Measurements from ENCODE around the gene PLB1. TPM values are rescaled to one million over a fixed set of nuclear protein-coding genes. Genes with fewer than 3 reads are reported as not detected.

The PLB1 gene
- total RNA-seq, 2 donors from 2014 or later, result 1.0 to 12.9 TPM

- DNase-seq (no peak), ATAC-seq (no peak)
- Histone ChIP-seq H3K27ac (no peak overlapping the region), H3K27me3 (no peaks in the 10 kb centered on the region), H3K36me3 (replicated peaks in 1 of 2; ENCODE audit: insufficient read depth in 1 of 2, low read depth in 2 of 2) (no peaks in the 10 kb centered on the region), H3K4me1 (no peaks in the 10 kb centered on the region), H3K9me3 (no peaks in the 10 kb centered on the region), H3K4me3 (no peak overlapping the region)
- no peak for TF ChIP-seq POLR2A (IDR thresholded peaks at IDR 0.05)
- TF ChIP-seq CTCF (IDR thresholded peaks at IDR 0.05), result no peak
- intact Hi-C loops (cut with DNase I), result no loop called here
- whole genome bisulfite sequencing, 2 donors, result 74 to 86% methylated on average over 14 of the region's 14 CpGs
Observed at GRCh38 chr2:28539118-28539541, 43.3 kb downstream of the PLB1 start.

GRCh38 chr2:28543316-28544035 lies 47.6 kb downstream of the PLB1 start:
- H3K27me3 ChIP-seq, result no peaks in the 10 kb centered on the region
- H3K4me1 ChIP-seq, result no peaks in the 10 kb centered on the region
- H3K9me3 ChIP-seq, result no peaks in the 10 kb centered on the region
- TF ChIP-seq CTCF (IDR thresholded peaks at IDR 0.05) (no peak), POLR2A (IDR thresholded peaks at IDR 0.05) (no peak)
- DNase-seq (no peak), ATAC-seq (no peak)
- no peaks in the 10 kb centered on the region for H3K36me3 ChIP-seq (replicated peaks in 1 of 2; ENCODE audit: insufficient read depth in 1 of 2, low read depth in 2 of 2)
- 86 to 97% methylated on average over 9 to 17 of the region's 20 CpGs for WGBS, 2 donors
- no peak overlapping the region for H3K4me3 ChIP-seq
- H3K27ac ChIP-seq, result no peak overlapping the region
- intact Hi-C loops (cut with DNase I), result no loop called here

GRCh38 chr2:28544036-28544346 lies 48.1 kb downstream of the PLB1 start:
- Histone ChIP-seq H3K36me3 (replicated peaks in 1 of 2; ENCODE audit: insufficient read depth in 1 of 2, low read depth in 2 of 2) (no peaks in the 10 kb centered on the region), H3K9me3 (no peaks in the 10 kb centered on the region), H3K27me3 (no peaks in the 10 kb centered on the region), H3K4me1 (no peaks in the 10 kb centered on the region), H3K27ac (no peak overlapping the region), H3K4me3 (no peak overlapping the region)
- ATAC-seq (no peak), DNase-seq (no peak)
- WGBS, 2 donors, result 76 to 88% methylated on average over 5 of the region's 5 CpGs
- TF ChIP-seq POLR2A (IDR thresholded peaks at IDR 0.05) (no peak), CTCF (IDR thresholded peaks at IDR 0.05) (no peak)
- intact Hi-C loops (cut with DNase I), result no loop called here

GRCh38 chr2:28544405-28544921 lies 48.6 kb downstream of the PLB1 start:
- ATAC-seq (no peak), DNase-seq (no peak)
- no peaks in the 10 kb centered on the region for H3K27me3 ChIP-seq
- H3K4me3 ChIP-seq, result no peak overlapping the region
- no peaks in the 10 kb centered on the region for H3K4me1 ChIP-seq
- H3K36me3 ChIP-seq (replicated peaks in 1 of 2; ENCODE audit: insufficient read depth in 1 of 2, low read depth in 2 of 2), result no peaks in the 10 kb centered on the region
- WGBS, 2 donors, result 61 to 77% methylated on average over 7 to 8 of the region's 8 CpGs
- intact Hi-C loops (cut with DNase I), result no loop called here
- no peak overlapping the region for H3K27ac ChIP-seq
- no peak for TF ChIP-seq CTCF (IDR thresholded peaks at IDR 0.05)
- TF ChIP-seq POLR2A (IDR thresholded peaks at IDR 0.05), result no peak
- no peaks in the 10 kb centered on the region for H3K9me3 ChIP-seq
